Erythroblast (primary cell): ENCODE data around the gene RELA.

Source experiments
- GATA1 ChIP-seq: IDR thresholded peaks from 2 replicates; pipeline ENCODE4 v1.6.1; 2011; ENCODE audit warnings: low read depth, mild to moderate bottlenecking, control low read depth, low read length, moderate library complexity
- POLR2A ChIP-seq: IDR thresholded peaks from 2 replicates; pipeline ENCODE4 v1.6.1; 2011; ENCODE audit warnings: mild to moderate bottlenecking, low read length

GRCh38 chr11:65611758-65612603 lies 50.7 kb downstream of the RELA start:
- no peak for TF ChIP-seq POLR2A
- no peak for TF ChIP-seq GATA1
